ENCODE results near the gene PIK3CA. TPM values are rescaled to one million over a fixed set of nuclear protein-coding genes. Genes with fewer than 3 reads are reported as not detected.

The PIK3CA gene
- total and polyA plus RNA-seq, 10 of the 15 experiments (the other 5 are each of a cell fraction or from before 2014, with no cell fraction given) = 3.0 to 18.6 (median 9.0) TPM

- TF ChIP-seq NFYA (IDR thresholded peaks at IDR 0.05; ENCODE audit: borderline replicate concordance, low read depth, low read length) (no peak), EED (IDR thresholded peaks at IDR 0.05; ENCODE audit: low read depth) (no peak), TCF7 (IDR thresholded peaks at IDR 0.05; ENCODE audit: borderline replicate concordance) (no peak), E4F1 (IDR thresholded peaks at IDR 0.05; ENCODE audit: borderline replicate concordance, partially characterized antibody) (no peak), CTCF (IDR thresholded peaks at IDR 0.05 in 2 of 3, conservative IDR thresholded peaks at IDR 0.05 in 1 of 3; ENCODE audit: control insufficient read depth in 2 of 3, extremely low read depth in 1 of 3, insufficient read depth in 1 of 3, low read depth in 3 of 3, low read length in 3 of 3) (no peak), BCL3 (IDR thresholded peaks at IDR 0.05; ENCODE audit: borderline replicate concordance, insufficient read depth, low read depth, low read length, poor library complexity, severe bottlenecking) (no peak), PBX3 (IDR thresholded peaks at IDR 0.05; ENCODE audit: insufficient replicate concordance, low read depth, low read length) (no peak), BACH1 (IDR thresholded peaks at IDR 0.05; ENCODE audit: borderline replicate concordance) (no peak)
These were observed 75.4 kb downstream of the PIK3CA start (continued) for GRCh38 chr3:179223548-179223947.

Data from GM12878 (cell line).